ENCODE measurements around the gene DCTN5. TPM values are rescaled to one million over a fixed set of nuclear protein-coding genes. Genes with fewer than 3 reads are reported as not detected.
"Not testable (repeated sequence)": the region's sequence is repeated elsewhere in the genome, so short reads cannot be mapped to it uniquely, and the experiment has no call there.

DCTN5 gene
- total RNA-seq, 6 donors from 2014 or later: 19.8 to 48.6 (median 35.4) TPM

DNA sequence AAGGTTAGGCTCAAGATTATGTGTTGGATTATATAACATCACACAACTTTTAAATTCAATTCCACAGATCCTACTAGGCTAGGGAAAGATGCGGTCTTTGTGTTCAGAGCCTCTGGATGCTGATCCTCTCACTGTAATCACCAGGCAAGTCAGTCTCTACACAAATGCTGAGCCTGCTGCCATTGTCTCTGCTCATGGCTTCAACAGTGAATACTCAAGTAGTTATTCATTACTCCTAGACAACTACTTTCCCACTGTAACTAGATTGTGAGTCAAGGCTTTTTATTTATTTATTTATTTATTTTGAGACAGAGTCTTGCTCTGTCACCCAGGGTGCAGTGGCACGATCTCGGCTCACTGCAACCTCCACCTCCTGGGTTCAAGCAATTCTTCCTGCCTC is 29.3 kb upstream of the DCTN5 start:
- Histone ChIP-seq H3K4me1 (no peaks in the 10 kb centered on the region), H3K9me3 (no peaks in the 10 kb centered on the region), H3K36me3 (peaks cover 0 to 45% (median 15%) of the 10 kb centered on the region in 4 donors), H3K27me3 (no peaks in the 10 kb centered on the region), H3K4me3 (no peak overlapping the region), H3K27ac (no peak overlapping the region)
- TF ChIP-seq, protein P1, sequence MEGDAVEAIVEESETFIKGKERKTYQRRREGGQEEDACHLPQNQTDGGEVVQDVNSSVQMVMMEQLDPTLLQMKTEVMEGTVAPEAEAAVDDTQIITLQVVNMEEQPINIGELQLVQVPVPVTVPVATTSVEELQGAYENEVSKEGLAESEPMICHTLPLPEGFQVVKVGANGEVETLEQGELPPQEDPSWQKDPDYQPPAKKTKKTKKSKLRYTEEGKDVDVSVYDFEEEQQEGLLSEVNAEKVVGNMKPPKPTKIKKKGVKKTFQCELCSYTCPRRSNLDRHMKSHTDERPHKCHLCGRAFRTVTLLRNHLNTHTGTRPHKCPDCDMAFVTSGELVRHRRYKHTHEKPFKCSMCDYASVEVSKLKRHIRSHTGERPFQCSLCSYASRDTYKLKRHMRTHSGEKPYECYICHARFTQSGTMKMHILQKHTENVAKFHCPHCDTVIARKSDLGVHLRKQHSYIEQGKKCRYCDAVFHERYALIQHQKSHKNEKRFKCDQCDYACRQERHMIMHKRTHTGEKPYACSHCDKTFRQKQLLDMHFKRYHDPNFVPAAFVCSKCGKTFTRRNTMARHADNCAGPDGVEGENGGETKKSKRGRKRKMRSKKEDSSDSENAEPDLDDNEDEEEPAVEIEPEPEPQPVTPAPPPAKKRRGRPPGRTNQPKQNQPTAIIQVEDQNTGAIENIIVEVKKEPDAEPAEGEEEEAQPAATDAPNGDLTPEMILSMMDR (IDR thresholded peaks at IDR 0.05): no peak
- no peak for TF ChIP-seq POLR2A (IDR thresholded peaks at IDR 0.05)
- no peak for TF ChIP-seq EP300 (IDR thresholded peaks at IDR 0.05)
- TF ChIP-seq POLR2AphosphoS5 (IDR thresholded peaks at IDR 0.05): no peak
- 98 to 100% methylated on average over 3 of the region's 3 CpGs for WGBS, 2 donors
- no peak for ATAC-seq (ENCODE audit: low FRiP score in 2 of 2)
- no peak for DNase-seq

DNA sequence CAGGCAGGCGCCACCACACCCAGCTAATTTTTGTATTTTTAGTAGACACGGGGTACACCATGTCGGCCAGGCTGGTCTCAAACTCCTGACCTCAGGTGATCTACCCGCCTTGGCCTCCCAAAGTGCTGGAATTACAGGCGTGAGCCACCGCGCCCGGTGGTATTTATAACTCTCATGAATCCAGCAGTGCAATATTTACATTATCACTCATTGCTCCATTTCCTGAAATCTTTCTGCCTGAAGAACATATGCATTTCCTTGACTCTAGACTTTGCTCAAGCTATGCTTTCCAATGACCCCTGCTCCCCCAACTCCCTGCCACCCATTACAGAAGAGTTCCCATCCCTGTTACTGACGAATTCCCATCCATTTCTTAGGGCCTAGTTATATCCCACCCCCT is 25.5 kb upstream of the DCTN5 start:
- H3K9me3 ChIP-seq: no peaks in the 10 kb centered on the region
- no peaks in the 10 kb centered on the region for H3K4me1 ChIP-seq
- no peak overlapping the region for H3K4me3 ChIP-seq
- no peak for DNase-seq
- TF ChIP-seq, protein P1 (IDR thresholded peaks at IDR 0.05): no peak
- TF ChIP-seq EP300 (IDR thresholded peaks at IDR 0.05): no peak
- no peak for TF ChIP-seq POLR2AphosphoS5 (IDR thresholded peaks at IDR 0.05)
- TF ChIP-seq POLR2A (IDR thresholded peaks at IDR 0.05): no peak
- no peak for ATAC-seq (ENCODE audit: low FRiP score in 2 of 2)
- 90 to 95% methylated on average over 9 of the region's 9 CpGs for WGBS, 2 donors
- peaks cover 0 to 72% (median 36%) of the 10 kb centered on the region in 4 donors for H3K36me3 ChIP-seq
- no peak overlapping the region for H3K27ac ChIP-seq
- no peaks in the 10 kb centered on the region for H3K27me3 ChIP-seq

DNA sequence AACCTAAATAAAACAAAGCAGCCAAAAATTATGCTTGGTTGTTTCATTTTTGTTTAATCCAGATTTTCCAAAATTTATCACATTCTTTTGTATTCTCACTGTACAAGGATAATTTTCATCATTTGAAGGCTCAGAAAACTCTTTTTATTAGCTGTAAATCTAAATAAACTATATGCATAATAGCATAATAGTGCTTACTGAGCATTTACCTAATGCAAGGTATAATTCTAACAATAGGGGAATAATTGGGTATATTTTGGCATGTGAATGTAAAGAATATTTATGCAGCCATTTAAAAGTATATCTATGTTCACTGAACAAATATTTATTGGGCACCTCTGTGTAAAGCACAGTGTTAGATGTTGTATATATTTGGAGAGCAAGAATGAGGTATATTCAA is 17.2 kb upstream of the DCTN5 start:
- TF ChIP-seq EP300 (IDR thresholded peaks at IDR 0.05) (no peak), POLR2A (IDR thresholded peaks at IDR 0.05) (no peak), POLR2AphosphoS5 (IDR thresholded peaks at IDR 0.05) (no peak)
- TF ChIP-seq, protein P1 (IDR thresholded peaks at IDR 0.05): no peak
- no peaks in the 10 kb centered on the region for H3K27me3 ChIP-seq
- H3K36me3 ChIP-seq: peaks cover 29 to 96% (median 63%) of the 10 kb centered on the region in 4 donors
- H3K9me3 ChIP-seq: no peaks in the 10 kb centered on the region
- DNase-seq: no peak
- H3K27ac ChIP-seq: no peak overlapping the region
- no peak overlapping the region for H3K4me3 ChIP-seq
- ATAC-seq (ENCODE audit: low FRiP score in 2 of 2): no peak
- H3K4me1 ChIP-seq: no peaks in the 10 kb centered on the region

DNA sequence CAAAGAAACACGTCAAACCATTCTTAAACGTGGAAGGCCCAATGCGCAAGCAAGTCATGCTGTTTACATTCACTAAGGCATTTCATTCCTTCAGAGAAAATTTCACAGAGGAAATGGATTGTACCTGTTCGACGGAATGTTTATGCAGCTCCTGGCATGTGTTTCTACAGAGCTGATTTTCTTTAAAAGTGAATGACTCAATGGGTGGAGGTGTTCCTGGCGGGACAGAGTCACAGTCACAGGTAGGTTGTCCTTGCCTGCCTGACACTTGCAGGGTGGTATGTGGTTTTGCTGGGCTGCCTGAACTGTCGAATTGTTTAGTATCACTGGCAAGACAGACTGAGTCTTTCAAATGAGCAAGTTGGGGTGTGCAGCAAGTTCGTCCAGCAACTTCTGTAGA is 11.8 kb upstream of the DCTN5 start:
- no peak for ATAC-seq (ENCODE audit: low FRiP score in 2 of 2)
- Histone ChIP-seq H3K36me3 (peaks cover 19 to 77% (median 37%) of the 10 kb centered on the region in 4 donors), H3K9me3 (no peaks in the 10 kb centered on the region), H3K27ac (no peak overlapping the region), H3K27me3 (no peaks in the 10 kb centered on the region), H3K4me3 (no peak overlapping the region), H3K4me1 (no peaks in the 10 kb centered on the region)
- no peak for DNase-seq
- WGBS, 2 donors: 85 to 90% methylated on average over 8 of the region's 8 CpGs
- TF ChIP-seq POLR2A (IDR thresholded peaks at IDR 0.05): no peak
- TF ChIP-seq POLR2AphosphoS5 (IDR thresholded peaks at IDR 0.05): no peak

DNA sequence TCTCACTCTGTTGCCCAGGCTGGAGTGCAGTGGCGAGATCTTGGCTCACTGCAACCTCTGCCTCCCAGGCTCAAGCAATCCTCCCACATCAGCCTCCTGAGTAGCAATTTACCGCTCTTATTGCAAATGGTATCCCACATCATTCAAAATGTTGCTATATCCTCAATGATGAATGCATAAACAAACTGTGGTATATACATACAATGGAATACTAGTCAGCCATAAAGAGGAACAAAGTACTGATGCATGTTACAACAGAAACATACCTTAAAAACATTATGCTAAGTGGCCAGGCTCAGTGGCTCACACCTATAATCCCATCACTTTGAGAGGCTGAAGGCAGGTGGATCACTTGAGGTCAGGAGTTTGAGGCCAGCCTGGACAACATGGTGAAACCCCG is 9.4 kb upstream of the DCTN5 start:
- H3K9me3 ChIP-seq; H3K27me3 ChIP-seq; H3K27ac ChIP-seq; H3K4me1 ChIP-seq; DNase-seq; H3K4me3 ChIP-seq; ATAC-seq (ENCODE audit: low FRiP score in 2 of 2): not testable (repeated sequence)
- H3K36me3 ChIP-seq: peaks cover 9 to 75% (median 23%) of the 10 kb centered on the region in 4 donors
- 95 to 100% methylated on average over 3 of the region's 3 CpGs for WGBS, 2 donors

DNA sequence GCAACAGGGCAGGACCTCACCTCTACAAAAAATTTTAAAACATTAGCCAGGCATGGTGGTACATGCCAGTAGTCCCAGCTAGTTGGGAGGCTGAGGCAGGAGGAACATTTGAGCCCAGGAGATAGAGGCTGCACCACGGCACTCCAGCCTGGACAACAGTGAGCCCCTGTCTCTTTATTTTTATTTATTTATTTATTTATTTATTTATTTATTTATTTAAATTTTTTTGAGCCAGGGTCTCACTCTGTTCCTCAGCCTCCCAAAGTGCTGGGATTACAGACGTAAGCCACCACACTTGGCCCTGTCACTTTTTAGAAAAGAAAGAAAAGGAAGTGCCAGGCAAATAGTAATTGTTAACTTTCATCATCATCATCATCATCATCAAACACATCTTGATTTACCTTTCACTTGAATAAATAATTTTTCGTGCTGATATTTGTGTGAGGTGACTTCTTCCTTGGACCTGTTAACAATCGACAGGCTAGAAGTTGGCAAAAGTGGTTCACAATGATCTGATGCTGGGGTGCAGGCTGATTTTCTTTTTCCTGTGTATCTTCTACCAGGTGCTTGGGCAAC is 6.7 kb upstream of the DCTN5 start:
- ATAC-seq (ENCODE audit: low FRiP score in 2 of 2) (no peak), DNase-seq (no peak)
- Histone ChIP-seq H3K4me3 (no peak overlapping the region), H3K27ac (no peak overlapping the region), H3K9me3 (no peaks in the 10 kb centered on the region), H3K27me3 (no peaks in the 10 kb centered on the region), H3K4me1 (peaks cover 0 to 3% (median 1%) of the 10 kb centered on the region in 4 donors), H3K36me3 (peaks cover 2 to 63% (median 18%) of the 10 kb centered on the region in 4 donors)
- TF ChIP-seq POLR2A (IDR thresholded peaks at IDR 0.05): no peak
- WGBS, 2 donors: 93% methylated on average over 4 of the region's 4 CpGs
